HEK293T (cell line): ENCODE results near the gene FARP1.

Experiments used
- FOXK2 ChIP-seq: fragments of 450-650 bp; IDR thresholded peaks from 2 replicates; pipeline ENCODE4 v1.6.1; 2016; ENCODE audit warnings: mild to moderate bottlenecking
- FOXM1 ChIP-seq: fragments of 450-650 bp; IDR thresholded peaks from 2 replicates; pipeline ENCODE4 v1.6.1; 2017; ENCODE audit warnings: mild to moderate bottlenecking, borderline replicate concordance
- HDGF ChIP-seq: fragments of 450-650 bp; IDR thresholded peaks from 2 replicates; pipeline ENCODE4 v1.6.1; 2017; ENCODE audit warnings: antibody characterized with exemption, borderline replicate concordance
- LEF1 ChIP-seq: fragments of 450-650 bp; IDR thresholded peaks from 2 replicates; pipeline ENCODE4 v1.6.1; 2017; ENCODE audit warnings: mild to moderate bottlenecking, borderline replicate concordance

- TF ChIP-seq FOXK2 (no peak), FOXM1 (no peak), HDGF (no peak), LEF1 (no peak)
These were observed 204.2 kb downstream of the FARP1 start for GRCh38 chr13:98346904-98347636.
